ENCODE measurements around the gene TMEM167A.

TMEM167A gene

GRCh38 chr5:83035373-83036100 lies 41.7 kb downstream of the TMEM167A start:
- no peak for DNase-seq
- TF ChIP-seq GATA1 (IDR thresholded peaks at IDR 0.05; ENCODE audit: low read depth, low read length) (no peak), POLR2A (IDR thresholded peaks at IDR 0.05; ENCODE audit: low read length) (no peak)

GRCh38 chr5:83034528-83035207 lies 42.5 kb downstream of the TMEM167A start:
- DNase-seq, result no peak
- TF ChIP-seq GATA1 (IDR thresholded peaks at IDR 0.05; ENCODE audit: low read depth, low read length) (no peak), POLR2A (IDR thresholded peaks at IDR 0.05; ENCODE audit: low read length) (no peak)

- no peak for DNase-seq
These were observed 43.2 kb downstream of the TMEM167A start for GRCh38 chr5:83034036-83034435.

GRCh38 chr5:83031381-83031780 lies 45.8 kb downstream of the TMEM167A start:
- no peak for DNase-seq

More at GRCh38 chr5:83034036-83034435, 43.2 kb downstream of the TMEM167A start:
- TF ChIP-seq POLR2A (IDR thresholded peaks at IDR 0.05; ENCODE audit: low read length) (no peak), GATA1 (IDR thresholded peaks at IDR 0.05; ENCODE audit: low read depth, low read length) (no peak)

GRCh38 chr5:83029912-83030311 lies 47.3 kb downstream of the TMEM167A start:
- peak; percentile 19 to 36 for DNase-seq
- TF ChIP-seq POLR2A (IDR thresholded peaks at IDR 0.05; ENCODE audit: low read length), result no peak
- TF ChIP-seq GATA1 (IDR thresholded peaks at IDR 0.05; ENCODE audit: low read depth, low read length), result no peak

More at GRCh38 chr5:83031381-83031780, 45.8 kb downstream of the TMEM167A start:
- TF ChIP-seq POLR2A (IDR thresholded peaks at IDR 0.05; ENCODE audit: low read length) (no peak), GATA1 (IDR thresholded peaks at IDR 0.05; ENCODE audit: low read depth, low read length) (no peak)

GRCh38 chr5:83026930-83027687 lies 50.1 kb downstream of the TMEM167A start:
- no peak for TF ChIP-seq POLR2A (IDR thresholded peaks at IDR 0.05; ENCODE audit: low read length)
- TF ChIP-seq GATA1 (IDR thresholded peaks at IDR 0.05; ENCODE audit: low read depth, low read length), result no peak
- DNase-seq, result no peak

GRCh38 chr5:83026516-83026915 lies 50.7 kb downstream of the TMEM167A start:
- TF ChIP-seq GATA1 (IDR thresholded peaks at IDR 0.05; ENCODE audit: low read depth, low read length), result no peak
- no peak for TF ChIP-seq POLR2A (IDR thresholded peaks at IDR 0.05; ENCODE audit: low read length)
- no peak for DNase-seq

GRCh38 chr5:83025690-83026478 lies 51.3 kb downstream of the TMEM167A start:
- TF ChIP-seq POLR2A (IDR thresholded peaks at IDR 0.05; ENCODE audit: low read length) (no peak), GATA1 (IDR thresholded peaks at IDR 0.05; ENCODE audit: low read depth, low read length) (no peak)
- DNase-seq, result peak; percentile 30 to 46

GRCh38 chr5:83022334-83022733 lies 54.9 kb downstream of the TMEM167A start:
- no peak for TF ChIP-seq GATA1 (IDR thresholded peaks at IDR 0.05; ENCODE audit: low read depth, low read length)
- no peak for TF ChIP-seq POLR2A (IDR thresholded peaks at IDR 0.05; ENCODE audit: low read length)
- no peak for DNase-seq

GRCh38 chr5:83015676-83016075 lies 61.5 kb downstream of the TMEM167A start:
- TF ChIP-seq POLR2A (IDR thresholded peaks at IDR 0.05; ENCODE audit: low read length) (no peak), GATA1 (IDR thresholded peaks at IDR 0.05; ENCODE audit: low read depth, low read length) (no peak)
- no peak for DNase-seq

GRCh38 chr5:83011985-83012384 lies 65.2 kb downstream of the TMEM167A start:
- TF ChIP-seq GATA1 (IDR thresholded peaks at IDR 0.05; ENCODE audit: low read depth, low read length) (no peak), POLR2A (IDR thresholded peaks at IDR 0.05; ENCODE audit: low read length) (no peak)
- DNase-seq, result no peak

- DNase-seq, result no peak
These were observed 67.8 kb downstream of the TMEM167A start for GRCh38 chr5:83009408-83009807.

GRCh38 chr5:83007755-83008154 lies 69.4 kb downstream of the TMEM167A start:
- no peak for DNase-seq
- TF ChIP-seq GATA1 (IDR thresholded peaks at IDR 0.05; ENCODE audit: low read depth, low read length), result no peak
- TF ChIP-seq POLR2A (IDR thresholded peaks at IDR 0.05; ENCODE audit: low read length), result no peak

More at GRCh38 chr5:83009408-83009807, 67.8 kb downstream of the TMEM167A start:
- TF ChIP-seq POLR2A (IDR thresholded peaks at IDR 0.05; ENCODE audit: low read length) (no peak), GATA1 (IDR thresholded peaks at IDR 0.05; ENCODE audit: low read depth, low read length) (no peak)

All from erythroblast (primary cell).